ENCODE data around the gene LCMT1.
"Not testable (repeated sequence)": the region's sequence is repeated elsewhere in the genome, so short reads cannot be mapped to it uniquely, and the experiment has no call there.

Gene LCMT1

GRCh38 chr16:25111403-25112166 lies at the start of gene LCMT1:
Gene LCMT1 (plus strand): TSS chr16:25111742. CDS start chr16:25111884, 142 bp downstream.
- peak within 1 kb of the TSS; percentile 75 for H3K4me3 ChIP-seq (replicated peaks; ENCODE audit: low read depth, low read length)
- DNase-seq (ENCODE audit: extremely low read depth, low read depth): peak; percentile 96
- TF ChIP-seq CTCF (IDR thresholded peaks at IDR 0.05; ENCODE audit: low read depth, low read length, missing control alignments): no peak

GRCh38 chr16:25063102-25063501 lies 48.4 kb upstream of the LCMT1 start:
- H3K4me3 ChIP-seq (replicated peaks; ENCODE audit: low read depth, low read length): no peak overlapping the region
- DNase-seq (ENCODE audit: extremely low read depth, low read depth): no peak
- TF ChIP-seq CTCF (IDR thresholded peaks at IDR 0.05; ENCODE audit: low read depth, low read length, missing control alignments): no peak

DNA sequence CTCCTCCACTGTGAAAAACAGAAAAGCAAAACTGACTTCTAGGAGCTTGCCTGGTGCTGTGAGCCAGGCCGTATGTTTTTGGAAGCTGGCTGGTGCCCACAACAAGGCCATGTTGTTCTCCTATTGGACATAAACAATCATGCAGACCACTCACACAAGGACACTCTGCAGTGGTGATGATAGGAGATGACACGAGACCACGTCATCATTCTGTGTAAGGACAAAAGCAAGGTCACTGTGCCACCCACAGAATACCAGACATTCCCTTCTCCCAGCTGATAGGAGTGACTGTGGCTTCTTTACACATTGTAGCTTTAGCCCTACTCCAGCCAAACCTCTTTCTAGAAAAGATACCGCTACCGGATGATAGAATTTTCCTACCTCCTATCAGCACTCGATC lies 47.7 kb upstream of the LCMT1 start:
- DNase-seq (ENCODE audit: extremely low read depth, low read depth): no peak
- H3K4me3 ChIP-seq (replicated peaks; ENCODE audit: low read depth, low read length): no peak overlapping the region
- no peak for TF ChIP-seq CTCF (IDR thresholded peaks at IDR 0.05; ENCODE audit: low read depth, low read length, missing control alignments)

- not testable (repeated sequence) for H3K4me3 ChIP-seq (replicated peaks; ENCODE audit: low read depth, low read length); DNase-seq (ENCODE audit: extremely low read depth, low read depth)
Observed at GRCh38 chr16:25064281-25064680, 47.3 kb upstream of the LCMT1 start.

DNA sequence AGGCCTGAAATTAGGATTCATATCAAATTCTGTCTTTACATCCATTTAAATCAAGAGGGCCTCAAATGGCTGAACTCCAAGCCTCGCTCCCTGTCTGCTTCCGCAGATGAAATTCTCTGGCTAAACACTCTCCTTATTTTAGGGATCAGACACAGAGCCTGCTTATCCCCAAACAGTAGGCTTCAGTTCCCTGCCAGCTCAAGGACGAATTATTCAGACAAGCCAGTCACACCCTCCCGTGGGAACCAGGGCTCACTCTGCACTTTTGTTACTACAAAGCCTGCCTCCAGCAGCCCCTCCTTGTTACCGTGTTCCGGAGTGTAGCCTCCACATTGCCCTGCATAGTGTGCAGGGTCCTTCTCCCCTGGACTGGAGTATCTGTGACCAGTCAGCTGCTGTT lies 46.6 kb upstream of the LCMT1 start:
- no peak for TF ChIP-seq CTCF (IDR thresholded peaks at IDR 0.05; ENCODE audit: low read depth, low read length, missing control alignments)
- no peak overlapping the region for H3K4me3 ChIP-seq (replicated peaks; ENCODE audit: low read depth, low read length)
- DNase-seq (ENCODE audit: extremely low read depth, low read depth): no peak

DNA sequence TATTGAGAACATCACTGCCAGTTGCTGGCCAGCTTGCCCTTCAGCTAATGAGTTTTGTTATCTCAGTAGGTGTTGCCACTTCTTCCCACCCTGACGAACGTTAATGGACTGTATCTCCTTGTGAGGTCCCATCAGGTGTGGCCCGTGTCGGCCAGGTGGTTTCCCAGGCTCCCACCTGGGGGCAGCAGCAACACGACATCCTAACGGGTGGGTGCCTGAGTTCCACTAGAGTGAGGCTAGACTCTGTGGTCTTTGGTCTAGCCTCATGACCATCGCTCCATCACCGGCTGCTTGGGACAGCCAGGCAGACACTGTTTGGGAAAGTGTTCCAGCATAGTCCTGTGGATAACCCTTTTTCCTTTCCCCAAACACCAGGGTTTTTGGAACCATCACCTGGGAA lies 45.6 kb upstream of the LCMT1 start:
- DNase-seq (ENCODE audit: extremely low read depth, low read depth): no peak
- no peak overlapping the region for H3K4me3 ChIP-seq (replicated peaks; ENCODE audit: low read depth, low read length)
- TF ChIP-seq CTCF (IDR thresholded peaks at IDR 0.05; ENCODE audit: low read depth, low read length, missing control alignments): no peak

DNA sequence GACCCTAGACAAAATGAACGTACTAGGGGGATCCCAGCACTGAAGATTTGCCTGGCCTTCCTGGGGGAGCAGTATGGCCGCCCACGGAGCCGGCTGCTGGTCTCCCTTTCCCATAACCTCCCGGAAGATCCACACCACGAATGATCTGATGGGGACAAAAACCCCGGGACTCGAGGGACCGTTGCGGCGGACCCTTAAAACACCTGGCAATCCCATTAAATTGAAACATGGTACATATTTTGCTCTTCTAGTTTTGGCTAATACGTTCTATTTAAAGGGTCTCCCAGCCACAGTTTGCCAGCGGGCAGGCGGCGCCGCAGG lies 45.2 kb upstream of the LCMT1 start:
- H3K4me3 ChIP-seq (replicated peaks; ENCODE audit: low read depth, low read length): peak overlapping the region; percentile 58
- no peak for DNase-seq (ENCODE audit: extremely low read depth, low read depth)
- TF ChIP-seq CTCF (IDR thresholded peaks at IDR 0.05; ENCODE audit: low read depth, low read length, missing control alignments): no peak

All from HFF-Myc (cell line).